T-helper 17 cell (primary cell): ENCODE data around the gene JMJD1C. TPM values are rescaled to one million over a fixed set of nuclear protein-coding genes. Genes with fewer than 3 reads are reported as not detected.

Experiments
- ATAC-seq: fragments of 150-1000 bp; cut with Tn5 transposase; 2 replicates; pipeline ENCODE4 v1.10.0; 2021; ENCODE audit warnings: mild to moderate bottlenecking, moderate library complexity
- DNase-seq, 3 donors: peaks; one replicate each; pipeline versions ENCODE4 v3.0.0 to v3.0.0-alpha.2; 2020 to 2021
- H3K9me3 ChIP-seq: one replicate; pipeline ENCODE4 v1.7.0; 2013; ENCODE audit warnings: low read length, mild to moderate bottlenecking; ENCODE audit not compliant: control insufficient read depth, poor library complexity, severe bottlenecking
- H3K27ac Mint-ChIP-seq: one replicate; pipeline ENCODE4 v1.8.0; 2022; ENCODE audit warnings: mild to moderate bottlenecking, moderate library complexity, mixed read lengths
- H3K27me3 Mint-ChIP-seq: one replicate; pipeline ENCODE4 v1.8.0; 2022; ENCODE audit warnings: mixed read lengths
- H3K36me3 Mint-ChIP-seq: one replicate; pipeline ENCODE4 v1.8.0; 2022; ENCODE audit warnings: low read depth, mixed read lengths
- H3K4me1 Mint-ChIP-seq: one replicate; pipeline ENCODE4 v1.8.0; 2022; ENCODE audit warnings: mild to moderate bottlenecking, mixed read lengths
- H3K4me3 Mint-ChIP-seq: one replicate; pipeline ENCODE4 v1.8.0; 2022; ENCODE audit warnings: mild to moderate bottlenecking, moderate library complexity, mixed read lengths
- total RNA-seq, 4 donors: library from RNA in 2 of 4; stranded (reverse) in 2 of 4; gene quantifications; one replicate each; pipeline ENCODE4 v1.2.3 and lab custom pipeline; 2022 to 2026

The JMJD1C gene
- total RNA-seq, 2 donors from 2014 or later, result 215 to 279 TPM

DNA sequence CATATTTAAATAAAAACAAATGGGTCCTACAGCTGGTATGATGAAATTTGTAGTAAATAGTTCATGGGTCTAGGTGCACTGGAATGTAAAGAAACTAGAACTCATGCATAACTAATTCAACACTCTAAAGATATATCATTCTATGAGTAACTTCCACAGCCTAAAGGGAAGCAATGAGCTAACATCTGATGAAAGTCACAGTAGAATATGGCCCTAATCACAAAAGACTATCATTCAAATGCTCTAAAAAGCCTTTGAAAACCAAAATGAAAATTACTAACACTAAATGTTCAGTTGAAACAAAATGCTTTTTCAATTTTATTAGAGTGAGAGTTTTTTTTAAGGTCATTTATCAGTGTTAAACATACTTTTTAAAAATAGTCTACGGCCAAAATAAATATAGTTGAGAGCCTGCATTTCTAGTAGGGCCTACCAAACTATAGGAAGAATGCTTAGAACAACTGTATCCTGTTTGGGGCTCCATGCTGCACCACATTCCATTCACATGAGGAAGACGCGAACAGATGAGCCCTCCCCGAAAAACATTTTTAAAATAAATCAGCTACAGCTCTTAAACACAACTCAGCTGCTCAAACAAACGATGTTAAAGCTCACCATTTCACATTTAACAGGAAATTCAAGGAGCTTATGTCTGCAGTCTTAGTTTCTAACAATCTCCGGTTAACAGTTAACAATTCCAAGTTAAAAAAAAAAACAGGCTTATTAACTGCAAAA is 198.2 kb downstream of the JMJD1C start:
- Mint-ChIP-seq H3K36me3 (no peaks in the 10 kb centered on the region), H3K4me3 (peak overlapping the region; percentile 94), H3K4me1 (peaks cover 13% of the 10 kb centered on the region), H3K27me3 (no peaks in the 10 kb centered on the region), H3K27ac (peak overlapping the region; percentile 97)
- DNase-seq (no peak), ATAC-seq (no peak)
- H3K9me3 ChIP-seq, result no peaks in the 10 kb centered on the region

DNA sequence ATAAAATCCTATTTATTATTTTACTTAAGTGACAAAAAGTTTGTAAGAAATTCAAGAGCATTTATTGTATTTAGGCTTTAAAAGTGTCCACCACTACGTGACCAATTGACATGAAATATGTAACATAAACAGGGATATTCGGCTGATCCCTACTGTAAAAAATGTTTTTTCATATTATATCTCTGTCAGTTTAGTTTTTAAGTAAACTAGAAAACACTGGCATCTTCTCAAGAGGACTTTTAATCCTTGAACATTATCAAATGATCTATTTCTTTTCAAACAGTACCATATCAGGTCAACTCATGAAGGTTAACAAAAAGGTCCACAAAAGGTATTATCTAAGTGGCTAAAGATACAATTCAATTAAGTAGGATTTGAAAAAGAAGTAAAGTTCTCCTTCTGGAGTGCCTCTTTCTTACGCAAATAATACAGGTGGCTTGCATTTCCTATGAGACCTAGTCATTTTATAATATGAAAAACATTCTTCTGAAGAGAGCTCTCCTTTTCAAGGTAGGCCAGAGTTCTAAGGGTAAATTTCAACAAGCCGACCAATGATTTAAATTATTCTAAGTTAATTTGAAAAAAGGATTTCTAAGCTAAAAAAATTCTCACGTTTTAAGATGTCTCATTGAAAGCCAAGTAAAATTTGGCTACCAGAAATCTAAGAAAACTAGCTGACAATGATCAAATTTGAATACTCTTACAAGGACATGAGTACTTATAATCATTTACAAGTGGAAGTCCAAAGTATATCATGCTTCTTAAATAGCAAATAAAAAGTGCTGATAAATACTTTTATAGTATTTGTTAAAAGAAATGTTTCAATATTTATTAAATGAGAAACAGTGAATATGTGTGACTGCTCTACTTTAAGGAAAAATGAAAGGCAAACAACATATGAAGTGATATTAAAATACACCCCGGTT is 199.1 kb downstream of the JMJD1C start:
- peak overlapping the region; percentile 97 for H3K27ac Mint-ChIP-seq
- H3K9me3 ChIP-seq, result no peaks in the 10 kb centered on the region
- DNase-seq, result no peak
- peak overlapping the region; percentile 94 for H3K4me3 Mint-ChIP-seq
- H3K36me3 Mint-ChIP-seq, result no peaks in the 10 kb centered on the region
- ATAC-seq, result no peak
- H3K4me1 Mint-ChIP-seq, result peaks cover 15% of the 10 kb centered on the region
- H3K27me3 Mint-ChIP-seq, result no peaks in the 10 kb centered on the region

DNA sequence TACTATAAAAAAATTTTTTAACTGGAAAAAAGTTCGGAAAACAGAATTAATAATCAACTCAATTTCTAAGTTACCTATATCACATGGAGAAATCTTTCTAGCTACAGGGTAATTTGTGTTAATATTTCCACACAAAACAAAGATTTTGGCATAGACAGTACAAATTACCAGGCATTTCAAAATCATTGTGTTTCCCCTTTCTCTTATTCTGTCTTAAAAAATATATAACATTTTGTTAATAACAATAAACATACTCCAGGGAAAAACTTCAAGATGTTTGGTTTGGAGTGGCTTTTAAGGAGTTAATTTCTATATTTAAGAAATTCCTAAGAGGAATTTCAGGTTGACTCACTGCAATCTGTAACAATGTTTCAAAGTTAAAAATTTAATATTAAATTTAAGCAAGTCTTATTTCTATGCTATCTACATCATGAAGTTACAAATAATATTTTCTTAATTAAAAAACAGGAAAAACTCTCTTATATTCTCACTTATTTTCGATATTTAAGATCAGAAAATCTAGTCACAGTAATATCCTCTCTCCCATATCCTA is 200.0 kb downstream of the JMJD1C start:
- DNase-seq, result no peak
- H3K4me3 Mint-ChIP-seq, result peak overlapping the region; percentile 96
- peaks cover 4% of the 10 kb centered on the region for H3K36me3 Mint-ChIP-seq
- H3K27me3 Mint-ChIP-seq, result no peaks in the 10 kb centered on the region
- peak overlapping the region; percentile 97 for H3K27ac Mint-ChIP-seq
- no peaks in the 10 kb centered on the region for H3K9me3 ChIP-seq
- peaks cover 23% of the 10 kb centered on the region for H3K4me1 Mint-ChIP-seq
- no peak for ATAC-seq

DNA sequence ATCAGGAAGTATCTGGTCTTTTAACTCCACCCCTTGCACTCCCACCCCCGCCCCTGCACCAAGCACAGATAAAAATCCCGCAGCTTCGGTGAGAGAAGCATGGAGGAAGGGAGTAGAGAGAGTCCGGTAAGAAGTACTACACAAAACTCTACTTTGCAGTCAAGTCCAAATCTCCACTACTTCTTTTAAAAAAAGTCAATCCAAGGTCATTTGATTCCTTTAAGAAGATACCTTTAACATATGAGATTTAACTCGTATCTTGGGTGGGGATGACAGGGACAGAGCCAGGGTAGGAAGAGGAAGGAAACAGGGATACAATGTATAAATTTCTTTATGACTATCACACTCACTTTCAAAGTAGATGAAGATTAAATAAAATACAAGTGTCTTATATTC is 200.6 kb downstream of the JMJD1C start:
- Mint-ChIP-seq H3K4me1 (peaks cover 21% of the 10 kb centered on the region), H3K4me3 (peak overlapping the region; percentile 96), H3K36me3 (peaks cover 5% of the 10 kb centered on the region), H3K27me3 (no peaks in the 10 kb centered on the region), H3K27ac (peak overlapping the region; percentile 97)
- DNase-seq (peak in 1 of 3 donors; percentile 29), ATAC-seq (no peak)
- H3K9me3 ChIP-seq, result no peaks in the 10 kb centered on the region

DNA sequence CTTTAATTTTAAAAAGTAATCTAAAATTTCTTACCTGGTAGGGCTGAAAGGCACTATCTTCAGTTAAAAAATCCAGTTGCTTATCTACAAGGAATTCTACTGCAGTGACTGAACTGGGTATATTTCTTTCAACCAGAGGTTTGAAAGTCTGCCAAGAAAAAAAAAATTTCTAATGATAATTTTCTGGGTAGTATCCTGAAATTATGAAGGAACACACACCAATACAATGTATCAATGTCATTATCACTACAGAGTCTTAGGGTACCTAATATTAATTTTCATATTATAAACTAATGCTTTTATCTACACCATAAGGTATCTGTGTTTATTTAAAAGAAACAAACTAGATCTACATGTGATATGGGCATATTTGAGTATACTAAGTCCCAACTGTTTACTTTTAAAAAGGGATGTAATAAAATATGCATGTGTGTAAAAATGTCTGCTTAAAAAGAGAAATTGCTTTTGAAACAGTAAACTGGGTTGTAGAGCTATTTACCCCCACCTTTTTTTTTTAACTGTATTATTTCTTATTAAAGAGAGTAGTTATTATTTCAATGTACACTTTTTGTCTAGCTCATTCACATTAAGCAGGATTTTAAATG is 201.1 kb downstream of the JMJD1C start:
- DNase-seq (no peak), ATAC-seq (no peak)
- Mint-ChIP-seq H3K27me3 (no peaks in the 10 kb centered on the region), H3K36me3 (peaks cover 5% of the 10 kb centered on the region), H3K27ac (peak overlapping the region; percentile 97), H3K4me3 (peak overlapping the region; percentile 96), H3K4me1 (peaks cover 23% of the 10 kb centered on the region)
- H3K9me3 ChIP-seq, result no peaks in the 10 kb centered on the region

DNA sequence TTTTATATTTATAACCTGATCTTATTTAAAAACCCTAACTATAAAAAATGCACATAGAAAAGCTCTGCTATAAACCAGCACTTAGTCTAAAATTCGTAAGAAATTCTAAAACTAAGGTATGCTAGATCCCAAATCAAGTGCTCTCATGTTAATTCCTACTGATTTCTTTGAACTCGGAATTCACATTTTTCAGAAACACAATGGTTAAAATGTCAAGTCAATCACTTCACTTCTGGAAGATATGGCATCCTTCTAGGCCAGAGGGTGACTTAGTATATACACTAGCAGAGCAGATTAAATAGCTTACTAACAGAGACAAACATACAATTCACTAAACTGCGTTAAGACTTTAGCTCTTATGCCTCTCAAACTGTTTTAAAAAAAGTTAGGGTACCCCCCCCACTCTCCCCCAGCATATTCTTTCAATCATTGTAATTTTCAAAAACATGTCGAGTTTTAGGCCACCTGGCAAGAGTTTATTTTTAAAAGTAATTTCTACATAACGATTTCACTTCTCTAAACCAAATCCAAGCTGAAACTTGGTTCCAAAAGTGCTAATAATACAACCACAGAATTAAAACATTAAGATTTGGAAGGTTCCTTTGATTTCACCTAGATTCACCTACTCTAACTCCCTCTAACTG is 203.2 kb downstream of the JMJD1C start:
- Mint-ChIP-seq H3K27me3 (no peaks in the 10 kb centered on the region), H3K27ac (peak overlapping the region; percentile 77), H3K4me3 (peak overlapping the region; percentile 36), H3K4me1 (peaks cover 42% of the 10 kb centered on the region), H3K36me3 (peaks cover 11% of the 10 kb centered on the region)
- ATAC-seq, result no peak
- no peaks in the 10 kb centered on the region for H3K9me3 ChIP-seq
- no peak for DNase-seq

DNA sequence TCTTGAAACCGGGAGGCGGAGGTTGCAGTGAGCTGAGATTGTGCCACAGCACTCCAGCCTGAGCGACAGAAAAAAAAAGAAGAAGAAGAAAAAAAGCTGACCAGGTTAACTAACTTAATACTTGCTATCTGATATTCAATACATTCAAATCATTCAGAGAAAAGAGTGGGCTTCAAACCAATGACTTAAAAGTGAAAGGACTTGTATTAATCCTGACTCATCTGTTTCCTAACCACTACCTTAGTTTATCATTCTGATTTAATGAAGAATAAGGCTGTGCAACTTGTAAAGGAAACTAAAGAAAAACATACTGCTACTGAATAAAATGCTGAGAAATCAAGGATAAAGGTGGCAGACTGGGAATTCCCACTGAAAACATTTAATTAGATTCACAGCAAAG is 204.3 kb downstream of the JMJD1C start:
- Mint-ChIP-seq H3K27me3 (no peaks in the 10 kb centered on the region), H3K36me3 (peaks cover 12% of the 10 kb centered on the region), H3K4me3 (peak overlapping the region; percentile 59), H3K4me1 (peaks cover 43% of the 10 kb centered on the region), H3K27ac (no peak overlapping the region)
- no peaks in the 10 kb centered on the region for H3K9me3 ChIP-seq
- no peak for ATAC-seq
- DNase-seq, result no peak

DNA sequence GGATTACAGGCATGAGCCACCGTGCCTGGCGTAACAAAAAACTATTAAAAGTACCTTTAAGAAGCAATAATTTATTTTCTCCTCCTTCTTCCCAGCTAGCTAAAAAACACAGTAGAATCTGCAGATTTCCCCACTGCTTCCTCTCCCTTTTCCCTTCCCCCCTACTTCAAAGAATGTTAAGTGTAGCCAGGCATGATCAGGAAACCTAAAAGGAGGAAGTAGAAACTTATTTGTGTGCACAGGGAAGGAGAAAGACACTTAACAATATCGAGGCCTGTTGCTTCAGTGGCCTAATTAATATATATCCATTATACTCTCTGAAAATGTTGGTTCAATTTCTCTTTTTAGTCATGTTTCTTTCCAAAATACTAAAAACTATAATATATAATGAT is 204.9 kb downstream of the JMJD1C start:
- peak overlapping the region; percentile 47 for H3K27ac Mint-ChIP-seq
- peak overlapping the region; percentile 70 for H3K4me3 Mint-ChIP-seq
- no peaks in the 10 kb centered on the region for H3K27me3 Mint-ChIP-seq
- DNase-seq (no peak), ATAC-seq (no peak)
- peaks cover 12% of the 10 kb centered on the region for H3K36me3 Mint-ChIP-seq
- no peaks in the 10 kb centered on the region for H3K9me3 ChIP-seq
- H3K4me1 Mint-ChIP-seq, result peaks cover 47% of the 10 kb centered on the region

DNA sequence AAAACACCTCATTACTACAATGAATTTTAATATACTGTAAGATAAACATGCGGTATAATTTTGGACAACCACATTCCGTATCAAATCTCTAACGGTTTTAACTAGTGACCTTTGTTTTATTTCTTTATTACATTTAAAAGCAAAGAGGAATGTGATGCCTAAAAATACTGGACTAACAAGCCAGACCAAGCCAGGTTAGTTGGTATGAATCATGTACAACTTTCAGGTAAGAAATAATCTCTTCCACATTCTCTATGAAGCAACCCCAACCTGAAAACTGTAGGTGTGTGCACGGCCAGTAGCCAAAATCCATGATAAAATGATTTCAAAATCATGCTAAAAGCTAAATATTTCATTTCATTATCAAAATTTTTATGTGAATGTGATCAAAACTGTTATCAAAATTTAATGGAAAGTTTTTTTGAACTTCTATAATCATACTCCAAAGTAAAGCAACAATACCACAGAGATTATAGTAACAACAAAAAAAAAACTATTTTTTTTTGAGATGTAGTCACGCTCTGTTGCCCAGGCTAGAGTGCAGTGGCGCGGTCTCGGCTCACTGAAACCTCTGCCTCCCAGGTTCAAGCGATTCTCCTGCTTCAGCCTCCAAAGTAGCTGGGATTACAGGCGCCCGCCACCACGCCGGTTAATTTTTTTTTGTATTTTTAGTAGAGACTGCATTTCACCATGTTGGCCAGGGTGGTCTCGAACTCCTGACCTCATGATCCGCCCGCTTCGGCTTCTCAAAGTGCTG is 205.5 kb downstream of the JMJD1C start:
- Mint-ChIP-seq H3K36me3 (peaks cover 12% of the 10 kb centered on the region), H3K27me3 (no peaks in the 10 kb centered on the region), H3K27ac (peak overlapping the region; percentile 47), H3K4me3 (no peak overlapping the region), H3K4me1 (peaks cover 47% of the 10 kb centered on the region)
- no peak for ATAC-seq
- no peaks in the 10 kb centered on the region for H3K9me3 ChIP-seq
- DNase-seq, result no peak

DNA sequence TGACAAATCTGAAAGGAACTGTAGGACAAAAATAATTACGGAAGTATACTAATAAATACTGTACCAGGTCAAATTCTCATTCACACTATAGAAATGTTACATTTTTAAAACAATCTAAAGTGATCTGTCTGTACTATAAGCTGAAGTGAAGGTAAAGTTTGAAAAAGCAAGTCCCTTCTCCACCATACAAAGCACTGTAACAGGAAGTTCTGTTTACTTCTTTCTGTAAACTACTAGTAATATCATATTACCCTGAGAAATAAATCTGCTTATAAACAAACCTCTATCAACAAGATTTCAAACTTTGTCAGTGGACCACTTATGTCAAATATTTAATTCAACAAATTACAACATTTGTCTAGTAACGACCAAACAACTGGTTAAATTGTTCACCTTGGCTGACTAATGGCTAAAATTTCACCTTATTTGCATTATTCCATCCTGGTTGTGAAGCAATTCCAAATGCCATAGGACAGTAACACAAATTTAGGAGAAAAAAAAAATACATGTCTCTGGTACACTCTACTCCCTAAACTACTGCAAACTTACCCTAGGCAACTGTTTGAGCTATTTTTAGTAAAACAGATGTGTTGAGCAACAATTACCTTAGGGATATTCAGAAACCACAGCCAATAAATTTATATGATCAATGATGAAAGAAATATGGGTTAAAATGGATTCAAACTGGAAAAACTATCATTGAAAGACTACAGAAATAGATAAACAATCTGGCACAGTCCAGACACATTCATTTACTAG is 206.7 kb downstream of the JMJD1C start:
- peaks cover 12% of the 10 kb centered on the region for H3K36me3 Mint-ChIP-seq
- peak overlapping the region; percentile 83 for H3K27ac Mint-ChIP-seq

DNA sequence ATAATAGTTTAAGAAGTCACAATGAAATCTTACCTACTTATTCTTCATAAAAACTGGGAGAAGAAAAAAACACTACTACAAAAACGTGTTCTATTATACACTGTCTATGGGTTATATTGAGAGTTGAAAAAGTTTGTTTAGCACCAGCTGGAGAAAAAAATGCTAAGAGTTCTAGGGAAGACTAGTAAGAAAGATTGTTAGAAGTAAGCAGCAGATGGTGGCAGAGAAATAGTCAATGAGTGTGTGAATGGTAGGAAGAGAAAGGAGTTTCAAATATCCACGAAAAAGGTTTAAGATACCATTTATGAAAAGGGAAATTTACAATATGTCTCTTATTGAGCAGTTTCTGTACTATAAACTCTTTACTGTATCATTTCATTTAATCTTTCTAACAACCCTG is 208.0 kb downstream of the JMJD1C start:
- peaks cover 51% of the 10 kb centered on the region for H3K4me1 Mint-ChIP-seq
- no peaks in the 10 kb centered on the region for H3K9me3 ChIP-seq
- peaks cover 12% of the 10 kb centered on the region for H3K36me3 Mint-ChIP-seq
- H3K27ac Mint-ChIP-seq, result peak overlapping the region; percentile 83
- ATAC-seq (no peak), DNase-seq (no peak)
- H3K27me3 Mint-ChIP-seq, result no peaks in the 10 kb centered on the region
- H3K4me3 Mint-ChIP-seq, result peak overlapping the region; percentile 75

More for the DNA sequence above, 206.7 kb downstream of the JMJD1C start:
- ATAC-seq (no peak), DNase-seq (no peak)
- Mint-ChIP-seq H3K27me3 (no peaks in the 10 kb centered on the region), H3K4me1 (peaks cover 51% of the 10 kb centered on the region), H3K4me3 (peak overlapping the region; percentile 43)
- no peaks in the 10 kb centered on the region for H3K9me3 ChIP-seq
